ENCODE data around the gene ZIC2.

DNA sequence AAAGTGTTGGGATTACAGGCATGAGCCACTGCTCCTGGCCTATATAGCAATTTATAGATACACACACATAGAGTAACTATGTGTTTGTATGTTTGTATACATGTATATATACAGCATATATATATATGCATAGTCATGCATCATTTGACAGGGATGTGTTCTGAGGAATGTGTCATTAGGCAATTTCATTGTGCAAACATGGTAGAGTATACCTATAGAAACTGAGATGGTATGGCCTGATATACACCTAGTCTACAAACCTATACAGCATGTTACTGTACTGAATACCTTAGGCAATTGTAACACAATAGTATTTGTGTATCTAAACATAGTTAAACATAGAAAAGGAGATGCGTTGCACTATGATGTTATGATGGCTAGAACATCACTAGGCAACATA lies 54.4 kb downstream of the ZIC2 start:
- TF ChIP-seq, protein P1, sequence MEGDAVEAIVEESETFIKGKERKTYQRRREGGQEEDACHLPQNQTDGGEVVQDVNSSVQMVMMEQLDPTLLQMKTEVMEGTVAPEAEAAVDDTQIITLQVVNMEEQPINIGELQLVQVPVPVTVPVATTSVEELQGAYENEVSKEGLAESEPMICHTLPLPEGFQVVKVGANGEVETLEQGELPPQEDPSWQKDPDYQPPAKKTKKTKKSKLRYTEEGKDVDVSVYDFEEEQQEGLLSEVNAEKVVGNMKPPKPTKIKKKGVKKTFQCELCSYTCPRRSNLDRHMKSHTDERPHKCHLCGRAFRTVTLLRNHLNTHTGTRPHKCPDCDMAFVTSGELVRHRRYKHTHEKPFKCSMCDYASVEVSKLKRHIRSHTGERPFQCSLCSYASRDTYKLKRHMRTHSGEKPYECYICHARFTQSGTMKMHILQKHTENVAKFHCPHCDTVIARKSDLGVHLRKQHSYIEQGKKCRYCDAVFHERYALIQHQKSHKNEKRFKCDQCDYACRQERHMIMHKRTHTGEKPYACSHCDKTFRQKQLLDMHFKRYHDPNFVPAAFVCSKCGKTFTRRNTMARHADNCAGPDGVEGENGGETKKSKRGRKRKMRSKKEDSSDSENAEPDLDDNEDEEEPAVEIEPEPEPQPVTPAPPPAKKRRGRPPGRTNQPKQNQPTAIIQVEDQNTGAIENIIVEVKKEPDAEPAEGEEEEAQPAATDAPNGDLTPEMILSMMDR (IDR thresholded peaks at IDR 0.05), result no peak
- no peak for TF ChIP-seq POLR2AphosphoS5 (IDR thresholded peaks at IDR 0.05)

Measured in prostate gland (tissue), 2 donors.